HG03521 (cell line): ENCODE measurements around the gene TBL3.
"Not testable (repeated sequence)": the region's sequence is repeated elsewhere in the genome, so short reads cannot be mapped to it uniquely, and the experiment has no call there.

Source experiments
- ATAC-seq: cut with Tn5 transposase; IDR thresholded peaks from one replicate; pipeline ENCODE4 v1.9.1; 2021; ENCODE audit warnings: mild to moderate bottlenecking, moderate library complexity; ENCODE audit not compliant: unreplicated experiment

Gene TBL3

GRCh38 chr16:1971796-1972489 is at the start of gene TBL3:
Gene TBL3 (plus strand): TSS chr16:1972053. CDS start chr16:1972165, 112 bp downstream.
- peak; percentile 88 for ATAC-seq

GRCh38 chr16:1922357-1922756 is 49.5 kb upstream of the TBL3 start:
- no peak for ATAC-seq

- no peak for ATAC-seq
Observed at GRCh38 chr16:1923299-1924034, 48.4 kb upstream of the TBL3 start.

GRCh38 chr16:1924095-1924494 is 47.8 kb upstream of the TBL3 start:
- ATAC-seq = no peak

GRCh38 chr16:1926271-1926670 is 45.6 kb upstream of the TBL3 start:
- ATAC-seq = no peak

GRCh38 chr16:1929105-1929504 is 42.7 kb upstream of the TBL3 start:
- no peak for ATAC-seq

- ATAC-seq = peak; percentile 93
Observed at GRCh38 chr16:1929578-1930337, 42.1 kb upstream of the TBL3 start.

GRCh38 chr16:1930338-1930720 is 41.5 kb upstream of the TBL3 start:
- no peak for ATAC-seq

GRCh38 chr16:1932050-1933028 is 39.5 kb upstream of the TBL3 start:
- no peak for ATAC-seq

- no peak for ATAC-seq
Observed at GRCh38 chr16:1933097-1933661, 38.7 kb upstream of the TBL3 start.

- ATAC-seq = no peak
Observed at GRCh38 chr16:1936945-1937479, 34.8 kb upstream of the TBL3 start.

GRCh38 chr16:1938316-1938715 is 33.5 kb upstream of the TBL3 start:
- no peak for ATAC-seq

- ATAC-seq = no peak
Observed at GRCh38 chr16:1938910-1939309, 32.9 kb upstream of the TBL3 start.

- not testable (repeated sequence) for ATAC-seq
Observed at GRCh38 chr16:1939833-1940232, 32.0 kb upstream of the TBL3 start.

- ATAC-seq = no peak
Observed at GRCh38 chr16:1940273-1941161, 31.3 kb upstream of the TBL3 start.

GRCh38 chr16:1941162-1942046 is 30.4 kb upstream of the TBL3 start:
- no peak for ATAC-seq

- ATAC-seq = no peak
Observed at GRCh38 chr16:1942047-1942809, 29.6 kb upstream of the TBL3 start.
